Measurements from ENCODE around the gene NARF. TPM values are rescaled to one million over a fixed set of nuclear protein-coding genes. Genes with fewer than 3 reads are reported as not detected.

Gene NARF
- polyA plus RNA-seq, 1 of the 3 experiments (the other 2 are of a cell fraction), result 128 TPM

GRCh38 chr17:82418001-82418986, 40.2 kb upstream of the NARF start, which contains the start of the genes HEXD and OGFOD3:
TSS of gene HEXD (plus strand) at chr17:82418347. CDS start at chr17:82419800, 1,453 bp downstream.
TSS of gene OGFOD3 (minus strand) at chr17:82418586. CDS start at chr17:82418485, 101 bp downstream.
- no peaks in the 10 kb centered on the region for H3K9me2 ChIP-seq
- no peaks in the 10 kb centered on the region for H3K9me3 ChIP-seq
- DNase-seq, result peak; percentile 100
- H3K79me2 ChIP-seq (ENCODE audit: insufficient read depth), result peaks cover 15% of the 10 kb centered on the region
- TF ChIP-seq MEF2A (IDR thresholded peaks at IDR 0.05; ENCODE audit: borderline replicate concordance, low read depth) (no peak), TAF1 (IDR thresholded peaks at IDR 0.05; ENCODE audit: borderline replicate concordance, low read depth, low read length) (peak; percentile 80; the same call in 1 of the 2 replicates), SIN3A (IDR thresholded peaks at IDR 0.05; ENCODE audit: borderline replicate concordance, low read depth, low read length) (peak; percentile 76; the same call in 1 of the 2 replicates), RXRA (IDR thresholded peaks at IDR 0.05; ENCODE audit: borderline replicate concordance, low read depth) (no peak), POLR2AphosphoS5 (IDR thresholded peaks at IDR 0.05; ENCODE audit: low read depth, low read length) (peak; percentile 79), REST (IDR thresholded peaks at IDR 0.05; ENCODE audit: low read depth, low read length) (peak; percentile 66), SMC3 (IDR thresholded peaks at IDR 0.05; ENCODE audit: low read depth, low read length) (no peak), CTCF (IDR thresholded peaks at IDR 0.05) (no peak), MXI1 (IDR thresholded peaks at IDR 0.05; ENCODE audit: low read depth, low read length) (peak; percentile 62; the same call in 1 of the 2 replicates), RCOR1 (IDR thresholded peaks at IDR 0.05; ENCODE audit: low read length) (0 out of 2 replicates have a peak, but pooled peaks have one; percentile 52), YY1 (IDR thresholded peaks at IDR 0.05; ENCODE audit: low read depth) (peak; percentile 80), MAX (IDR thresholded peaks at IDR 0.05; ENCODE audit: low read depth) (peak; percentile 60), NRF1 (IDR thresholded peaks at IDR 0.05; ENCODE audit: low read depth, low read length) (peak; percentile 56), CHD2 (IDR thresholded peaks at IDR 0.05; ENCODE audit: low read length, partially characterized antibody) (peak; percentile 84)
- H3K27me3 ChIP-seq (ENCODE audit: insufficient read depth), result no peaks in the 10 kb centered on the region
- H3K36me3 ChIP-seq (replicated peaks in 1 of 2; ENCODE audit: control insufficient read depth in 1 of 2, insufficient read depth in 2 of 2, low read length in 1 of 2), result peaks cover 3 to 6% of the 10 kb centered on the region in 2 experiments
- ChIA-PET POLR2A (interaction anchor here (0.7 to 1.5 kb wide), 3 partner anchors 33 to 48 kb away, joined by 3 to 6 read pairs (median 4); no protein-coding TSS in a partner anchor), CTCF (interaction anchor here (0.8 to 11.3 kb wide), 17 partner anchors 7 to 212 kb away, joined by 3 to 124 read pairs (median 4); partner anchors contain the start of gene TEX19)
- peaks cover 41% of the 10 kb centered on the region for H4K20me1 ChIP-seq (ENCODE audit: insufficient read depth)
- WGBS (ENCODE audit: low lambda C conversion rate), result 2% methylated on average over 60 of the region's 108 CpGs
- H3K4me1 ChIP-seq (ENCODE audit: control insufficient read depth in 1 of 2, insufficient read depth in 2 of 2, low read depth in 1 of 2, low read length in 1 of 2), result peaks cover 0 to 3% of the 10 kb centered on the region in 2 experiments; a peak in 2 of 4 replicates
- peak within 1 kb of the TSS; percentile 71 to 94 for H3K4me3 ChIP-seq (ENCODE audit: low read depth in 2 of 2, low read length in 1 of 2)
- H3F3A ChIP-seq (replicated peaks; ENCODE audit: insufficient read depth), result peaks cover 8% of the 10 kb centered on the region
- H3K4me2 ChIP-seq, result peak within 1 kb of the TSS; percentile 93
- H2AFZ ChIP-seq (ENCODE audit: low read depth), result peak within 1 kb of the TSS; percentile 93
- peak within 1 kb of the TSS; percentile 45 to 90; a peak in 3 of 4 replicates for H3K27ac ChIP-seq (ENCODE audit: low read depth in 2 of 2, low read length in 1 of 2)
- peak within 1 kb of the TSS; percentile 88 for H3K9ac ChIP-seq
